Astrocyte (in vitro differentiated cells and primary cell): ENCODE results near the gene ZNF343.

Experiments
- CTCF ChIP-seq: IDR thresholded peaks from 2 replicates; pipeline ENCODE4 v1.5.1; 2011; ENCODE audit warnings: low read depth, mild to moderate bottlenecking, inconsistent platforms, low read length, moderate library complexity; ENCODE audit not compliant: insufficient read depth
- EZH2 ChIP-seq: IDR thresholded peaks from 2 replicates; pipeline ENCODE4 v1.6.1; 2012; ENCODE audit warnings: mild to moderate bottlenecking, low read length, inconsistent platforms; ENCODE audit not compliant: insufficient read depth

DNA sequence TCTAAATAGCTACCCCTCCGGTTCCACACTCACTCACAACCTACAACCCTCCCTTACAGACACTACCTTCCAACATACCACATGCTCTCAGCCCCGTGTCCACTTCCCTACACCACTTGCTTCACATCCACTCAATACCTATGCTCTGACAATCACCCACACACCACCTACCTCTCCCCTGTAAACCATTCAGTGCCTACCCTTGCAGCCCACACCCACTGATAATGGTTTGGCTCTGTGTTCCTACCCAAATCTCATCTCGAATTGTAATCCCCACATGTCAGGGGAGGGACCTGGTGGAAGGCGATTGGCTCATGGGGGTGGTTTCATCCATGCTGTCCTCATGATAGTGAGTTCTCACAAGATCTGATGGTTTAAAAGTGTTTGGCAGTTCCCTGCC is 9.8 kb upstream of the ZNF343 start:
- TF ChIP-seq CTCF (no peak), EZH2 (no peak)
